Measurements from ENCODE around the gene HAS3. TPM values are rescaled to one million over a fixed set of nuclear protein-coding genes. Genes with fewer than 3 reads are reported as not detected.

The HAS3 gene
- total RNA-seq, 1 experiment from 2014 or later = 2.5 TPM

DNA sequence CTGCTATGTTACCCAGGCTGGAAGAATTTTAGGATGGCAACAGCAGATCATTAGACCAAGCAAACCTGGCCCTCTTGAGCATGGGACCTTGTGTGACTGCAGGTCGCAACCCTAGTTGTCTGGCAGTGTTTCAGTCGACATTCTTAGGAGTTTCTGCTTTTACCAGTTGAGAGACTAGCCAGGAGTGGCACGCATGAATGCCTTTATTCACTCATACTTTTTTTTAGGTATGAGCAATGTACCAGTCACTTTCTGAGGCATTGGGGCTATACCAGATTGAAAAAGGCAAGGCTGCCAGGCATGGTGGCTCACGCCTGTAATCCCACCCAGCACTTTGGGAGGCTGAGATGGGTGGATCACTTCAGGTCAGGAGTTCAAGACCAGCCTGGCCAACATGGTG, 28.2 kb upstream of the HAS3 start:
- no peaks in the 10 kb centered on the region for H4K20me1 ChIP-seq (ENCODE audit: insufficient read depth)
- no TSS peak for BruUV-seq (replicated peaks)
- H3K4me1 ChIP-seq (replicated peaks; ENCODE audit: insufficient read depth) = peaks cover 31% of the 10 kb centered on the region
- H3K79me2 ChIP-seq (ENCODE audit: low read depth) = no peaks in the 10 kb centered on the region
- DNase-seq = peak; percentile 56 to 86
- H3K9me3 ChIP-seq (ENCODE audit: insufficient read depth, low read depth) = no peaks in the 10 kb centered on the region
- ChIA-PET CTCF (no interaction called here), POLR2A (ENCODE audit: unreplicated experiment) (no interaction called here)
- H3K4me3 ChIP-seq = no peak overlapping the region
- peaks cover 32% of the 10 kb centered on the region for H3F3A ChIP-seq (ENCODE audit: insufficient read depth, low read depth)
- no peak overlapping the region for H3K4me2 ChIP-seq
- intact Hi-C loops (cut with micrococcal nuclease; ENCODE audit: unreplicated experiment) = loop anchor here (5.0 kb wide), 1 partner anchor 85 kb away; no protein-coding TSS in a partner anchor
- TF ChIP-seq, protein P1, sequence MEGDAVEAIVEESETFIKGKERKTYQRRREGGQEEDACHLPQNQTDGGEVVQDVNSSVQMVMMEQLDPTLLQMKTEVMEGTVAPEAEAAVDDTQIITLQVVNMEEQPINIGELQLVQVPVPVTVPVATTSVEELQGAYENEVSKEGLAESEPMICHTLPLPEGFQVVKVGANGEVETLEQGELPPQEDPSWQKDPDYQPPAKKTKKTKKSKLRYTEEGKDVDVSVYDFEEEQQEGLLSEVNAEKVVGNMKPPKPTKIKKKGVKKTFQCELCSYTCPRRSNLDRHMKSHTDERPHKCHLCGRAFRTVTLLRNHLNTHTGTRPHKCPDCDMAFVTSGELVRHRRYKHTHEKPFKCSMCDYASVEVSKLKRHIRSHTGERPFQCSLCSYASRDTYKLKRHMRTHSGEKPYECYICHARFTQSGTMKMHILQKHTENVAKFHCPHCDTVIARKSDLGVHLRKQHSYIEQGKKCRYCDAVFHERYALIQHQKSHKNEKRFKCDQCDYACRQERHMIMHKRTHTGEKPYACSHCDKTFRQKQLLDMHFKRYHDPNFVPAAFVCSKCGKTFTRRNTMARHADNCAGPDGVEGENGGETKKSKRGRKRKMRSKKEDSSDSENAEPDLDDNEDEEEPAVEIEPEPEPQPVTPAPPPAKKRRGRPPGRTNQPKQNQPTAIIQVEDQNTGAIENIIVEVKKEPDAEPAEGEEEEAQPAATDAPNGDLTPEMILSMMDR (conservative IDR thresholded peaks at IDR 0.05) = no peak
- no peak for TF ChIP-seq EZH2 (IDR thresholded peaks at IDR 0.05; ENCODE audit: low read depth)
- H2AFZ ChIP-seq = no peak overlapping the region
- peak overlapping the region; percentile 56 for H3K27ac ChIP-seq
- H3K36me3 ChIP-seq (ENCODE audit: low read depth) = no peaks in the 10 kb centered on the region
- H3K27me3 ChIP-seq (ENCODE audit: insufficient read depth, low read depth) = no peaks in the 10 kb centered on the region
- no peaks in the 10 kb centered on the region for H3K9me2 ChIP-seq (ENCODE audit: insufficient read depth)

GRCh38 chr16:69078073-69078472, 27.4 kb upstream of the HAS3 start:
- Histone ChIP-seq H3F3A (ENCODE audit: insufficient read depth, low read depth) (peaks cover 24% of the 10 kb centered on the region), H3K27ac (peak overlapping the region; percentile 56; the same call in 1 of the 2 replicates), H3K9me2 (ENCODE audit: insufficient read depth) (no peaks in the 10 kb centered on the region), H3K9me3 (ENCODE audit: insufficient read depth, low read depth) (no peaks in the 10 kb centered on the region), H3K36me3 (ENCODE audit: low read depth) (no peaks in the 10 kb centered on the region), H4K20me1 (ENCODE audit: insufficient read depth) (no peaks in the 10 kb centered on the region), H3K4me1 (replicated peaks; ENCODE audit: insufficient read depth) (peaks cover 23% of the 10 kb centered on the region), H3K4me3 (no peak overlapping the region), H3K79me2 (ENCODE audit: low read depth) (no peaks in the 10 kb centered on the region), H3K27me3 (ENCODE audit: insufficient read depth, low read depth) (no peaks in the 10 kb centered on the region), H3K4me2 (no peak overlapping the region), H2AFZ (no peak overlapping the region)
- no peak for TF ChIP-seq EZH2 (IDR thresholded peaks at IDR 0.05; ENCODE audit: low read depth)
- TF ChIP-seq, protein P1 (conservative IDR thresholded peaks at IDR 0.05) = no peak
- intact Hi-C loops (cut with micrococcal nuclease; ENCODE audit: unreplicated experiment) = loop anchor here (5.0 kb wide), 1 partner anchor 86 kb away; no protein-coding TSS in a partner anchor
- CTCF ChIA-PET = no interaction called here
- no peak for DNase-seq
- POLR2A ChIA-PET (ENCODE audit: unreplicated experiment) = no interaction called here
- BruUV-seq (replicated peaks) = no TSS peak

DNA sequence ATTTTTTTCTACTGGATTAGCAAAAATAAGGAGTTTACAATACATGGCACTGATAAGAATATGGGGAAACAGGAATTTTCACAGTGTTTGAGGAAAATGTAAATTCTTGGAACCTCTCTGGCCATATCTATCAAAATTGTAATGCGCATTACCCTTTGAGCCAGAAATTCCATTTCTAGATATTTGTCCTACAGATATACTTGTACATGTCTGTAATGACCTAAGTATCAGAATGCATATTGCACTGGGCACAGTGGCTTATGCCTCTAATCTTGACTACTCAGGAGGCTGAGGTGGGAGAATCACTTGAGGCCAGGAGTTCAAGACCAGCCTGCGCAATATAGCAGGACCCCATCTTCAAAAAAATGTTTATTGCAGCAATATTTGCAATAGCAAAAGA, 25.8 kb upstream of the HAS3 start:
- Histone ChIP-seq H3K4me3 (no peak overlapping the region), H3K36me3 (ENCODE audit: low read depth) (no peaks in the 10 kb centered on the region), H3K27ac (no peak overlapping the region), H3K79me2 (ENCODE audit: low read depth) (no peaks in the 10 kb centered on the region), H3K4me1 (replicated peaks; ENCODE audit: insufficient read depth) (peaks cover 7% of the 10 kb centered on the region; the same call in 1 of the 2 replicates), H3K9me3 (ENCODE audit: insufficient read depth, low read depth) (no peaks in the 10 kb centered on the region), H3K9me2 (ENCODE audit: insufficient read depth) (no peaks in the 10 kb centered on the region), H3K4me2 (no peak overlapping the region), H3F3A (ENCODE audit: insufficient read depth, low read depth) (peaks cover 13% of the 10 kb centered on the region; the same call in 1 of the 2 replicates), H3K27me3 (ENCODE audit: insufficient read depth, low read depth) (no peaks in the 10 kb centered on the region), H4K20me1 (ENCODE audit: insufficient read depth) (no peaks in the 10 kb centered on the region), H2AFZ (no peak overlapping the region)
- ChIA-PET CTCF (no interaction called here), POLR2A (ENCODE audit: unreplicated experiment) (no interaction called here)
- no TSS peak for BruUV-seq (replicated peaks)
- TF ChIP-seq, protein P1 (conservative IDR thresholded peaks at IDR 0.05) = no peak
- no peak for TF ChIP-seq EZH2 (IDR thresholded peaks at IDR 0.05; ENCODE audit: low read depth)
- intact Hi-C loops (cut with micrococcal nuclease; ENCODE audit: unreplicated experiment) = loop anchor here (5.0 kb wide), 1 partner anchor 87 kb away; no protein-coding TSS in a partner anchor
- no peak for DNase-seq
